ENCODE measurements around the gene CHD6.

DNA sequence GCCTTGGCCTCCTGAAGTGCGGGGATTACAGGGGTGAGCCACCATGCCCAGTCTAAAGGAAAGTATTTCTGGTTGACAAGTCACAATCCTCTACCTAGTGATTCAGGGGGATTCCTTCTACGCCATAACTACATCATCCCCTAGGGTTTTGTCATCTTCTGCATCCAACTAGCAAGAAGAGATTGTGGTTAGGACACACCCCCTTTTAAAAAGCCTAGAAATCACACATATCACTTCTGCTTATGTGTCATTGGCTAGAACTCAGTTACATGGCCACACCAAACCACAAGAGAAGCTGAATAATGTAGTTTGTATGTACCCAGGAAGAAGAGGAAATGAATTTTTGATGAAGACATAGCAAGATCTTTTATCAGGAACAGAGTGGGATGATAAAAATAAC is 14.7 kb upstream of the CHD6 start:
- TF ChIP-seq, protein P1, sequence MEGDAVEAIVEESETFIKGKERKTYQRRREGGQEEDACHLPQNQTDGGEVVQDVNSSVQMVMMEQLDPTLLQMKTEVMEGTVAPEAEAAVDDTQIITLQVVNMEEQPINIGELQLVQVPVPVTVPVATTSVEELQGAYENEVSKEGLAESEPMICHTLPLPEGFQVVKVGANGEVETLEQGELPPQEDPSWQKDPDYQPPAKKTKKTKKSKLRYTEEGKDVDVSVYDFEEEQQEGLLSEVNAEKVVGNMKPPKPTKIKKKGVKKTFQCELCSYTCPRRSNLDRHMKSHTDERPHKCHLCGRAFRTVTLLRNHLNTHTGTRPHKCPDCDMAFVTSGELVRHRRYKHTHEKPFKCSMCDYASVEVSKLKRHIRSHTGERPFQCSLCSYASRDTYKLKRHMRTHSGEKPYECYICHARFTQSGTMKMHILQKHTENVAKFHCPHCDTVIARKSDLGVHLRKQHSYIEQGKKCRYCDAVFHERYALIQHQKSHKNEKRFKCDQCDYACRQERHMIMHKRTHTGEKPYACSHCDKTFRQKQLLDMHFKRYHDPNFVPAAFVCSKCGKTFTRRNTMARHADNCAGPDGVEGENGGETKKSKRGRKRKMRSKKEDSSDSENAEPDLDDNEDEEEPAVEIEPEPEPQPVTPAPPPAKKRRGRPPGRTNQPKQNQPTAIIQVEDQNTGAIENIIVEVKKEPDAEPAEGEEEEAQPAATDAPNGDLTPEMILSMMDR (IDR thresholded peaks at IDR 0.05; ENCODE audit: low read depth, low read length, missing input control), result no peak
- TF ChIP-seq RAD21 (IDR thresholded peaks at IDR 0.05) (no peak), SP1 (IDR thresholded peaks at IDR 0.05) (no peak)

Measured in liver (tissue), 3 donors.